Fibroblast of lung (primary cell): ENCODE results near the gene CCR1. TPM values are rescaled to one million over a fixed set of nuclear protein-coding genes. Genes with fewer than 3 reads are reported as not detected.

Experiments used
- DNase-seq, 2 donors: peaks; one replicate each; pipeline versions ENCODE4 v3.0.0 to v3.0.0-alpha.2; 2010; ENCODE audit warnings: low read depth in 2 of 2
- H2AFZ ChIP-seq: 2 replicates; pipeline ENCODE4 v1.5.1; 2012; ENCODE audit warnings: low read length, control low read depth, inconsistent platforms
- H3K27ac ChIP-seq: 2 replicates; pipeline ENCODE4 v1.5.1; 2011; ENCODE audit warnings: low read length, control low read depth; ENCODE audit not compliant: insufficient read depth
- H3K27me3 ChIP-seq: 2 replicates; pipeline ENCODE4 v1.5.1; 2011; ENCODE audit warnings: mild to moderate bottlenecking, low read length; ENCODE audit not compliant: control insufficient read depth, insufficient read depth
- H3K36me3 ChIP-seq: 2 replicates; pipeline ENCODE4 v1.5.1; 2011; ENCODE audit warnings: low read length; ENCODE audit not compliant: control insufficient read depth, insufficient read depth
- H3K4me1 ChIP-seq: 2 replicates; pipeline ENCODE4 v1.5.1; 2011; ENCODE audit warnings: low read length; ENCODE audit not compliant: control insufficient read depth, insufficient read depth; ENCODE audit errors: extremely low read depth
- H3K4me2 ChIP-seq: 2 replicates; pipeline ENCODE4 v1.5.1; 2011; ENCODE audit warnings: low read length, control low read depth; ENCODE audit not compliant: insufficient read depth; ENCODE audit errors: extremely low read depth
- H3K4me3 ChIP-seq, 4 experiments: fragments of 200-600 bp in 1 of 4; sonication (generic) in 1 of 4; replicated peaks in 1 of 4; 2 replicates each; pipeline ENCODE4 v1.5.1; 2011 to 2016; ENCODE audit warnings: low read length in 4 of 4, low read depth in 3 of 4, mild to moderate bottlenecking in 3 of 4, control low read depth in 2 of 4, inconsistent platforms in 1 of 4, mixed read lengths in 1 of 4; ENCODE audit not compliant: insufficient read depth in 1 of 4; ENCODE audit errors: control extremely low read depth in 1 of 4
- H3K79me2 ChIP-seq: 2 replicates; pipeline ENCODE4 v1.5.1; 2012; ENCODE audit warnings: mild to moderate bottlenecking, low read length, inconsistent platforms; ENCODE audit not compliant: control insufficient read depth, insufficient read depth
- H3K9ac ChIP-seq: 2 replicates; pipeline ENCODE4 v1.5.1; 2011; ENCODE audit warnings: mild to moderate bottlenecking, low read length, control low read depth; ENCODE audit not compliant: insufficient read depth
- H3K9me3 ChIP-seq: 2 replicates; pipeline ENCODE4 v1.5.1; 2012; ENCODE audit warnings: low read depth, low read length; ENCODE audit not compliant: control insufficient read depth, insufficient read depth
- H4K20me1 ChIP-seq: 2 replicates; pipeline ENCODE4 v1.5.1; 2011; ENCODE audit warnings: low read length; ENCODE audit not compliant: control insufficient read depth, insufficient read depth; ENCODE audit errors: extremely low read depth
- EZH2 ChIP-seq: IDR thresholded peaks from 2 replicates; pipeline ENCODE4 v1.5.1; 2012; ENCODE audit warnings: low read length, control low read depth, mild to moderate bottlenecking; ENCODE audit errors: missing control alignments
- polyA plus RNA-seq, 2 donors: library from polyadenylated mRNA; depleted of rRNA in 1 of 2; stranded (reverse) in 1 of 2; unstranded in 1 of 2; fragments of >200 nt; gene quantifications; 2 replicates each; pipeline ENCODE4 v1.2.1, GENCODE V29; 2011 to 2012; ENCODE audit warnings: missing spikeins in 1 of 2
- total RNA-seq: library from RNA; depleted of rRNA; stranded (reverse); fragments of >200 nt; gene quantifications from 2 replicates; pipeline ENCODE4 v1.2.1, GENCODE V29; 2014
- TF ChIP-seq, protein P1 (sequence below), 2 donors: IDR thresholded peaks in 1 of 2; conservative IDR thresholded peaks in 1 of 2; 1 replicate in 1 of 2; 2 replicates in 1 of 2; pipeline ENCODE4 v1.5.1; 2011 to 2012; ENCODE audit warnings: low read length in 2 of 2, control low read depth in 1 of 2, inconsistent platforms in 1 of 2, low read depth in 1 of 2, mild to moderate bottlenecking in 1 of 2

Gene CCR1
- total and polyA plus RNA-seq, 2 donors (not counting 1 experiment from before 2014, with no cell fraction given): 6.6 to 9.9 TPM

DNA sequence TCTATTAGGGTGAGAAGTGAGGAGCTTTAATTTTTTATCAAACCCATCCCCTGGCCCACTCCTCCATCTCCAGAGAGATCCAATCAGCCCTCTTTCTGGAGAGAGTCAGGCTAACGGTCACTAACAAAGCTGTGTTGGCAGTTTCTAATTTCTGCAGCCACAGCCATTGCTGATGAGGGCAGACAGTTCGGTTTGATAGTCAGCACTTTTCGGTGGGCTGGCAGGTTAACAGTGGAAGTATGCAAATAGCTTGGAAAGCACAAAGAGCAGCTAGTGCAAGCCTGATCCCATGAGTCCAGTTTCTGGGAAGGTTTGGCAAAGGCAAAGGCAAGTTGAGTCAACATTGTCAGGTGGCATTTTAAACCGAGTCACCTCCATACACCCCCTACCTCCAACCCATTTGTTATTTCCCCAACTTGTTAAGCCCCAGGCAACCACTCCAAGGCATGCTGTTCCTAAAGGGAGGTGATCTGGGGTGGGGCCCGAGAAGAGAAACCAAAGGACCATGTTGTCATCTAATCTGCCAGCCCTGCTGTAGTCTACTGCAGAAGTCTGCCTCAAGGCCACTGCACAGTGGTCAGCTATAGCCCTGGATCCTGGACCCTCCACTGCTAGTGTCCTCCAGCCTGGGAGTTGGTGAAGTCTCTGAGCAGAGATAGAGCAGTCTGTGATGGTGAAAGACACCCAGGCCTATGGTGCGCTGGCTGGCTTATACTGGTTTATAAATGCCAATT, 1.7 kb downstream of the CCR1 start:
- TF ChIP-seq, protein P1, sequence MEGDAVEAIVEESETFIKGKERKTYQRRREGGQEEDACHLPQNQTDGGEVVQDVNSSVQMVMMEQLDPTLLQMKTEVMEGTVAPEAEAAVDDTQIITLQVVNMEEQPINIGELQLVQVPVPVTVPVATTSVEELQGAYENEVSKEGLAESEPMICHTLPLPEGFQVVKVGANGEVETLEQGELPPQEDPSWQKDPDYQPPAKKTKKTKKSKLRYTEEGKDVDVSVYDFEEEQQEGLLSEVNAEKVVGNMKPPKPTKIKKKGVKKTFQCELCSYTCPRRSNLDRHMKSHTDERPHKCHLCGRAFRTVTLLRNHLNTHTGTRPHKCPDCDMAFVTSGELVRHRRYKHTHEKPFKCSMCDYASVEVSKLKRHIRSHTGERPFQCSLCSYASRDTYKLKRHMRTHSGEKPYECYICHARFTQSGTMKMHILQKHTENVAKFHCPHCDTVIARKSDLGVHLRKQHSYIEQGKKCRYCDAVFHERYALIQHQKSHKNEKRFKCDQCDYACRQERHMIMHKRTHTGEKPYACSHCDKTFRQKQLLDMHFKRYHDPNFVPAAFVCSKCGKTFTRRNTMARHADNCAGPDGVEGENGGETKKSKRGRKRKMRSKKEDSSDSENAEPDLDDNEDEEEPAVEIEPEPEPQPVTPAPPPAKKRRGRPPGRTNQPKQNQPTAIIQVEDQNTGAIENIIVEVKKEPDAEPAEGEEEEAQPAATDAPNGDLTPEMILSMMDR (conservative IDR thresholded peaks at IDR 0.05 in 1 of 2, IDR thresholded peaks at IDR 0.05 in 1 of 2; ENCODE audit: low read depth in 1 of 2, low read length in 2 of 2): no peak
- TF ChIP-seq EZH2: no peak
- H4K20me1 ChIP-seq: no peaks in the 10 kb centered on the region

DNA sequence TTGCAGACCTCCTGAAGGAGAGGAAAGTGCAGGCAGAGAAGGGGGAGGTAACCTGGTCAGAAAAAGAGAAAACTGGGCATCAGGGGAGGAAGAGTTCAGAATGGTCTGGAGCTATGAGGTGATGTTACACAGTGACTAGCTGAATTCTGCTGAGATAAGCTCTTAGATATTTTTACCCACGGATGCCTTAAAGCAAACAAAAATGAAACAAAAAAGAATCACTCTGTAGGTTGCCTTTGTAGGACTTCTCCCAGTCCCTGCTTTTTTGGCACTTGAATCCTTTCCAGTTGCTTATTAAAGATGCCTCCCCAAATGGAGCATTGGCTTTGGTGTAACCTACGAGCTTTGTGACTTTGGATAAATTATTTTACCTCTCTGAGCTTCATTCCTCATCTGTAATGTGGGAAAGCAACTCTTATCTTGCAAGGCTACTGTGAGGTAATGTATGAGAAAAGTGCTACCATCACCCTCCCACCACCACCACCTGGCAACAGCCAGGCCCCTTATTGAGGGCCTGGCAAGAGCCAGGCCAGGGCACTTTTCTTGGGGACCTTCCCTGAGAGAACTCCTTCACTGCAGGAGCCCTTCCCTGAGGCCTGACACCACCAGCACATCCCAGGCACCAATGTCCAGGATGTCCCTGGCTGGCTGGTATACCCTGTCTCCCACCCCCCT, 2.7 kb downstream of the CCR1 start:
- no peak for TF ChIP-seq EZH2
- TF ChIP-seq, protein P1 (conservative IDR thresholded peaks at IDR 0.05 in 1 of 2, IDR thresholded peaks at IDR 0.05 in 1 of 2; ENCODE audit: low read depth in 1 of 2, low read length in 2 of 2): no peak
- no peaks in the 10 kb centered on the region for H3K27me3 ChIP-seq
- no peak overlapping the region for H3K4me2 ChIP-seq
- no peak overlapping the region for H3K27ac ChIP-seq
- no peaks in the 10 kb centered on the region for H3K9me3 ChIP-seq
- H3K79me2 ChIP-seq: no peaks in the 10 kb centered on the region
- no peak for DNase-seq
- H4K20me1 ChIP-seq: no peaks in the 10 kb centered on the region
- no peaks in the 10 kb centered on the region for H3K36me3 ChIP-seq
- no peaks in the 10 kb centered on the region for H3K4me1 ChIP-seq
- H3K4me3 ChIP-seq: no peak overlapping the region
- H3K9ac ChIP-seq: no peak overlapping the region
- no peak overlapping the region for H2AFZ ChIP-seq

More for the DNA sequence above, 1.7 kb downstream of the CCR1 start:
- Histone ChIP-seq H3K36me3 (no peaks in the 10 kb centered on the region), H3K27ac (no peak overlapping the region), H2AFZ (no peak overlapping the region), H3K4me3 (no peak overlapping the region), H3K9me3 (no peaks in the 10 kb centered on the region), H3K4me2 (no peak overlapping the region), H3K27me3 (no peaks in the 10 kb centered on the region), H3K79me2 (no peaks in the 10 kb centered on the region), H3K9ac (no peak overlapping the region), H3K4me1 (no peaks in the 10 kb centered on the region)
- DNase-seq: no peak

DNA sequence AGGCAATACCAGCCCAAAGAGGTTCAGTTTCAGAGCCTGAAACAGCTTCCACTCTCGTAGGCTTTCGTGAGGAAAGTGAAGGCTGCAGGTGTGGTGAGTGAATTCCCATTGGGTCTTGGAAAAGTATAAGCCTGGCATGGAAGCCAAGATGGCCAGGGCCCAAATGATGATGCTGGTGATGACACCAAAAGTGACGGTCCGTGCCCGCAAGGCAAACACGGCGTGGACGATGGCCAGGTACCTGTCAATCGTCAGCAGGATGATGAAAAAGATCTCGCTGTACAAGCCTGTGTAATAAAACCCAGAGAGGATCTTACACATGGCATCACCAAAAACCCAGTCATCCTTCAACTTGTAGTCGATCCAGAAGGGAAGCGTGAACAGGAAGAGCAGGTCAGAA, 4.4 kb downstream of the CCR1 start:
- H3K79me2 ChIP-seq: no peaks in the 10 kb centered on the region
- no peak for DNase-seq

More for the DNA sequence above, 4.4 kb downstream of the CCR1 start:
- H3K27me3 ChIP-seq: no peaks in the 10 kb centered on the region
- H4K20me1 ChIP-seq: no peaks in the 10 kb centered on the region
- no peak overlapping the region for H3K4me2 ChIP-seq
- H2AFZ ChIP-seq: no peak overlapping the region
- no peaks in the 10 kb centered on the region for H3K4me1 ChIP-seq
- H3K27ac ChIP-seq: no peak overlapping the region
- H3K9me3 ChIP-seq: no peaks in the 10 kb centered on the region
- no peaks in the 10 kb centered on the region for H3K36me3 ChIP-seq
- TF ChIP-seq, protein P1 (conservative IDR thresholded peaks at IDR 0.05 in 1 of 2, IDR thresholded peaks at IDR 0.05 in 1 of 2; ENCODE audit: low read depth in 1 of 2, low read length in 2 of 2): no peak
- TF ChIP-seq EZH2: no peak
- no peak overlapping the region for H3K9ac ChIP-seq
- H3K4me3 ChIP-seq: no peak overlapping the region
